K562 (cell line): ENCODE data around the gene ASB18. TPM values are rescaled to one million over a fixed set of nuclear protein-coding genes. Genes with fewer than 3 reads are reported as not detected.

Source experiments
- ATAC-seq: fragments of 200-7000 bp; cut with Tn5 transposase; 3 replicates; pipeline ENCODE4 v1.9.1; 2020; ENCODE audit warnings: moderate library complexity
- BruUV-seq: library from RNA; stranded (reverse); fragments of 400-500 nt; replicated peaks from 2 replicates; lab custom pipeline; 2021; lab: Mats Ljungman, UMichigan
- CTCF ChIA-PET: fragments of 300-600 bp; formaldehyde crosslinking; extraction: SDS; loops from one replicate; lab custom pipeline; 2021; ENCODE audit warnings: low intra/inter-chr PET ratio; lab: Yijun Ruan, JAX
- POLR2A ChIA-PET: fragments of 300-600, 350-650 bp; sonication (Branson Sonifier 250); formaldehyde crosslinking; extraction: SDS; loops from one replicate; lab custom pipeline; 2021; ENCODE audit warnings: antibody characterized with exemption, inconsistent platforms; lab: Yijun Ruan, JAX
- DNase-seq, 4 experiments: peaks; one replicate each; pipeline versions ENCODE4 v3.0.0 to v3.0.0-alpha.2; 2011 to 2018; ENCODE audit warnings: low spot score in 3 of 4, mixed read lengths in 3 of 4; ENCODE audit errors: extremely low read depth in 1 of 4
- FAIRE-seq: peaks from 2 replicates; lab custom pipeline; 2011; peaks lifted over from hg19 to GRCh38; lab: Jason Lieb, UNC
- H2AFZ ChIP-seq: 2 replicates; pipeline ENCODE4 v1.6.0; 2011; ENCODE audit warnings: low read depth, low read length, control low read depth, inconsistent platforms
- H3K27ac ChIP-seq: fragments of 200-600 bp; 3 replicates; pipeline ENCODE4 v1.8.0; 2011; ENCODE audit warnings: low read depth, mild to moderate bottlenecking, control low read depth, inconsistent platforms, low read length, moderate library complexity, mixed read lengths; ENCODE audit errors: extremely low read depth
- H3K27me3 ChIP-seq, 2 experiments: fragments of 300-600 bp in 1 of 2; 2 replicates in 1 of 2; 3 replicates in 1 of 2; pipeline versions ENCODE4 v1.6.0 to v1.8.0; 2011; ENCODE audit warnings: inconsistent platforms in 2 of 2, low read length in 2 of 2, mild to moderate bottlenecking in 1 of 2, mixed read lengths in 1 of 2, moderate library complexity in 1 of 2; ENCODE audit not compliant: control insufficient read depth in 2 of 2, insufficient read depth in 2 of 2
- H3K36me3 ChIP-seq: fragments of 300-600 bp; 3 replicates; pipeline ENCODE4 v1.8.0; 2011; ENCODE audit warnings: mild to moderate bottlenecking, low read length, inconsistent platforms; ENCODE audit not compliant: control insufficient read depth, insufficient read depth
- H3K4me1 ChIP-seq, 2 experiments: fragments of 200-600 bp in 1 of 2; replicated peaks in 1 of 2; 2 replicates in 1 of 2; 3 replicates in 1 of 2; pipeline versions ENCODE4 v1.5.1 to v1.8.0; 2011; ENCODE audit warnings: inconsistent platforms in 2 of 2, low read length in 2 of 2, mild to moderate bottlenecking in 1 of 2, mixed read lengths in 1 of 2, moderate library complexity in 1 of 2; ENCODE audit not compliant: control insufficient read depth in 2 of 2, insufficient read depth in 2 of 2
- H3K4me2 ChIP-seq: 2 replicates; pipeline ENCODE4 v1.6.1; 2011; ENCODE audit warnings: low read length, control low read depth, inconsistent platforms, mixed read lengths; ENCODE audit not compliant: insufficient read depth
- H3K4me3 ChIP-seq: fragments of 200-600 bp; sonication (generic), shearing (Covaris generic); 2 replicates; pipeline ENCODE4 v1.5.1; 2016; ENCODE audit warnings: control low read depth, inconsistent platforms
- H3K79me2 ChIP-seq: fragments of 200-600 bp; 3 replicates; pipeline ENCODE4 v1.8.0; 2011; ENCODE audit warnings: low read length, inconsistent platforms; ENCODE audit not compliant: control insufficient read depth, insufficient read depth
- H3K9ac ChIP-seq, 2 experiments: 2 replicates each; pipeline versions ENCODE4 v1.6.0 to v1.6.1; 2011; ENCODE audit warnings: low read depth in 2 of 2, low read length in 2 of 2, control low read depth in 1 of 2, inconsistent platforms in 1 of 2, mild to moderate bottlenecking in 1 of 2, mixed read lengths in 1 of 2; ENCODE audit not compliant: insufficient read depth in 1 of 2
- H3K9me1 ChIP-seq: one replicate; pipeline ENCODE4 v1.6.0; 2011; ENCODE audit warnings: inconsistent platforms, mild to moderate bottlenecking, low read length, moderate library complexity; ENCODE audit not compliant: control insufficient read depth, insufficient read depth
- H3K9me3 ChIP-seq: replicated peaks from 2 replicates; pipeline ENCODE4 v1.5.1; 2011; ENCODE audit warnings: low read depth, low read length, inconsistent platforms; ENCODE audit not compliant: control insufficient read depth, insufficient read depth
- H4K20me1 ChIP-seq: replicated peaks from 2 replicates; pipeline ENCODE4 v1.6.1; 2011; ENCODE audit warnings: low read length, inconsistent platforms, mixed read lengths; ENCODE audit not compliant: control insufficient read depth, insufficient read depth
- ATF1 ChIP-seq, 2 experiments: fragments of 450-650 bp in 1 of 2; IDR thresholded peaks; 2 replicates each; pipeline ENCODE4 v1.6.1; 2016; ENCODE audit warnings: missing compliant biosample characterization in 1 of 2, missing genetic modification characterization in 1 of 2
- CREM ChIP-seq: IDR thresholded peaks from 2 replicates; pipeline ENCODE4 v1.6.1; 2014; ENCODE audit warnings: antibody characterized with exemption, low read depth
- CTCF ChIP-seq, 3 experiments: IDR thresholded peaks in 2 of 3; conservative IDR thresholded peaks in 1 of 3; 2 replicates each; pipeline ENCODE4 v1.5.1; 2011 to 2012; ENCODE audit warnings: low read length in 3 of 3, mild to moderate bottlenecking in 3 of 3, control low read depth in 2 of 3, improper control_type of control experiment in 1 of 3, inconsistent platforms in 1 of 3, low read depth in 1 of 3, mixed read lengths in 1 of 3, moderate library complexity in 1 of 3; ENCODE audit not compliant: insufficient read depth in 2 of 3
- HSF4 ChIP-seq: fragments of 250-450 bp; sonication (Bioruptor Pico); IDR thresholded peaks from 2 replicates; pipeline ENCODE4 v2.1.2; 2022; ENCODE audit warnings: mild to moderate bottlenecking, moderate library complexity, borderline replicate concordance
- IRF1 ChIP-seq: sonication (generic); formaldehyde crosslinking; IDR thresholded peaks from 2 replicates; pipeline ENCODE4 v1.8.0; 2022; ENCODE audit warnings: missing genetic modification reagents, mild to moderate bottlenecking, borderline replicate concordance
- LEF1 ChIP-seq: fragments of 450-650 bp; IDR thresholded peaks from 2 replicates; pipeline ENCODE4 v1.6.1; 2016; ENCODE audit warnings: mild to moderate bottlenecking
- MCM5 ChIP-seq: fragments of 450-650 bp; IDR thresholded peaks from 2 replicates; pipeline ENCODE4 v1.6.1; 2016; ENCODE audit warnings: low read depth
- MTA3 ChIP-seq: fragments of 450-650 bp; formaldehyde crosslinking; IDR thresholded peaks from 2 replicates; pipeline ENCODE4 v1.6.1; 2017; ENCODE audit warnings: mild to moderate bottlenecking, borderline replicate concordance
- NCOA1 ChIP-seq: fragments of 450-650 bp; IDR thresholded peaks from 2 replicates; pipeline ENCODE4 v1.6.1; 2016; ENCODE audit warnings: low read depth
- PHB2 ChIP-seq: fragments of 450-650 bp; IDR thresholded peaks from 2 replicates; pipeline ENCODE4 v1.6.1; 2017; ENCODE audit warnings: low read depth
- YY1 ChIP-seq, 3 experiments: IDR thresholded peaks; 2 replicates each; pipeline ENCODE4 v1.6.1; 2011; ENCODE audit warnings: low read length in 2 of 3, mild to moderate bottlenecking in 2 of 3, moderate library complexity in 2 of 3, borderline replicate concordance in 1 of 3, control low read depth in 1 of 3, low read depth in 1 of 3; ENCODE audit not compliant: insufficient read depth in 3 of 3, insufficient replicate concordance in 2 of 3, control insufficient read depth in 1 of 3, insufficient read length in 1 of 3; ENCODE audit errors: extremely low read depth in 1 of 3
- ZNF398 ChIP-seq: fragments of 250-450 bp; sonication (Bioruptor Pico); IDR thresholded peaks from 2 replicates; pipeline ENCODE4 v1.8.0; 2021; ENCODE audit warnings: moderate library complexity, mild to moderate bottlenecking, inconsistent platforms
- WGBS: fragments of 100-300 bp; shearing (Covaris generic); methylation state at CpG from one replicate; pipeline ENCODE4 v1.1.6; 2016; ENCODE audit warnings: low coverage, mixed read lengths; ENCODE audit not compliant: insufficient coverage; ENCODE audit errors: missing lambda C conversion rate; 5-methylcytosine and 5-hydroxymethylcytosine counted together
- in situ Hi-C: fragments of 300-500 bp; cut with MboI; formaldehyde crosslinking; loops from 4 replicates; pipeline ENCODE4 v1.15.0; 2018; ENCODE audit warnings: inconsistent platforms, mixed read lengths
- intact Hi-C: fragments of 100-400 bp; cut with micrococcal nuclease; formaldehyde crosslinking; loops from 2 replicates; pipeline ENCODE4 v1.14.2; 2022
- polyA plus RNA-seq, 8 experiments: library from polyadenylated mRNA; depleted of rRNA in 4 of 8; stranded (reverse) in 5 of 8; unstranded in 3 of 8; fragments of >200 nt; fragmentation: Nextera tagmentation in 2 of 8; fragmentation: Illumina TruSeq in 1 of 8; extraction: Ambion mirVana in 2 of 8; extraction: Trizol in 1 of 8; gene quantifications; 2 replicates each; pipeline versions ENCODE4 v1.2.1 to v1.2.3, GENCODE V29; 2011 to 2014; ENCODE audit warnings: inconsistent platforms in 1 of 8, missing spikeins in 1 of 8
- total RNA-seq, 7 experiments: library from RNA; depleted of rRNA in 6 of 7; stranded (reverse); fragments of >200 nt in 6 of 7; fragmentation: Illumina TruSeq in 2 of 7; extraction: Trizol in 2 of 7; gene quantifications; 2 replicates each; pipeline versions ENCODE4 v1.2.1 to v1.2.3, GENCODE V29; 2011 to 2021; ENCODE audit warnings: low replicate concordance in 1 of 7

ASB18 gene
- total and polyA plus RNA-seq, 9 of the 15 experiments (the other 6 are each of a cell fraction or from before 2014, with no cell fraction given), result not detected

DNA sequence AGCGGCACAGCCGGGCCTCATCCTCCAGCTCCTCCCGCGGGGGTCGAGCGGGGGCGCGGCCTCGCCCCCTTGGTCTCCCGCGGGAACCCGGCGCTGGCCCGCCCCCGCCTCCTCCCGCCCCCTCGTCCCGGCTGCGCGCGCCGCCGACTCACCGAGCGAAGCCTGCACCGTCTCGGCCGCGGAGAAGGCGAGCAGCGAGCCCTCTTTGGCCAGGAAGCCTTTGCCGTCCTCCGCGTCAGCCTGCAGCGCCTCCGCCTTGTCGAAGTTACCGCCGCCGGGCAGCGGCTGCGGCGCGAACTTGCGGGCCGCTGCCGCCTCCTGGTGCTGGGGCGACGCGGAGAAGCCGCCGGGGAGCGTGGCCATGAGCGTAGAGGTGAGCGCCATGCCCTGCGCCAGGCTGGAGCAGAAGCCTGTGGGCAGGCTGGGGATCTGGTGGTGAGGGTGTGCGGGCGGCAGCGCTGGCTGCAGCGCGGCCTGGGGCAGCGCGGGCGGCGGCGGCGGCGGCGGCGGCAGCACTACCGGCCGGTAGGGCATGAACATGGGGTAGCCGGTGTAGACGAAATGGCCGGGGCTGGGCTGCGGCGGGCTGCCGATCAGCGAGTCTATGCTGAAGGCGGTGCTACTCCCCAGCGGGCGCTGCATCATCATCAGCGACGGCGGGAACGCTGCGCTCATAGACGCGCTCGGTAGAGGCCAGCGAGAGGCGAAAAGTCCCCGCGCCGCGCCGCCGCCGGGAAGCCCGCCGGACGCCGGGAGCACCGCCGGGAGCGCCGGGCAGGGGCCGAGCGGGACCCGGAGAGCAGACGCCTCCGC lies 96.7 kb downstream of the ASB18 start (continued):
- TF ChIP-seq CTCF (IDR thresholded peaks at IDR 0.05 in 2 of 3, conservative IDR thresholded peaks at IDR 0.05 in 1 of 3; ENCODE audit: insufficient read depth in 2 of 3, low read depth in 1 of 3, low read length in 3 of 3) (peak; percentile 27 to 70 (median 56); a peak in 4 of 6 replicates), YY1 (IDR thresholded peaks at IDR 0.05; ENCODE audit: borderline replicate concordance in 1 of 3, control insufficient read depth in 1 of 3, extremely low read depth in 1 of 3, insufficient read depth in 3 of 3, insufficient read length in 1 of 3, insufficient replicate concordance in 2 of 3, low read depth in 1 of 3, low read length in 2 of 3) (peak in 1 of 3 experiments; percentile 19), CREM (0 out of 2 replicates have a peak, but pooled peaks have one; percentile 31), ATF1 (CRISPR knock-in tag; IDR thresholded peaks at IDR 0.05) (no peak), ATF1 (tag; IDR thresholded peaks at IDR 0.05) (peak; percentile 13; the same call in 1 of the 2 replicates)
- TF ChIP-seq, all 486 proteins: peak for 22

DNA sequence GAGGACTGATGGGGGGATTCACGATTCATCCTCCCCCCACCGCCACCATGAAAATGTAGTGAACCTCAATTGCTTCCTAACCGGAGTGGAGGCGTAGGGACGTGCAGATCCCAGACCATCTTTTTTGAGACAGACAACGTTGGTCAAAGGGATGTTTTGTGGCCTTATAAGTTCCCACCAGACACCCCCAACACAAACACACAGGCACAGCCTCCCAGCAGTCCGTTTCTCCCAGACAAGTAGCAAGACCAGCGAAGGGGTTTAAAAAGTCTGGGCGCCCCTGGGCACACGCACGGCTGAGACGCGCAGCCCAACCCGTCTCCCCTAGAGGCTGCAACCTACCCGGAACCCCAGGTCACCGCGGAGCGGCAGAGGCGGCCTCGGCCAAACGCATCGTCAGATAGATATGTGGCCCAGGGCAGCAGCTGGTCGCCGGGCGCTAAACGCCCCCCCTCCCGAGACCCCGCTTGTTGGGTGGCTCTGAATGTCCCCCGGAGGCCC lies 97.4 kb downstream of the ASB18 start:
- in situ Hi-C loops, result no loop called here
- Histone ChIP-seq H3K27ac (no peak overlapping the region), H3K4me2 (peak overlapping the region; percentile 66), H3K79me2 (no peaks in the 10 kb centered on the region), H4K20me1 (no peaks in the 10 kb centered on the region), H3K9me1 (no peaks in the 10 kb centered on the region), H3K27me3 (peaks cover 0 to 7% of the 10 kb centered on the region in 2 experiments; a peak in 2 of 5 replicates), H3K36me3 (no peaks in the 10 kb centered on the region), H3K9me3 (no peaks in the 10 kb centered on the region), H3K4me1 (peaks cover 0 to 25% of the 10 kb centered on the region in 2 experiments; a peak in 2 of 5 replicates), H2AFZ (no peak overlapping the region), H3K4me3 (peak overlapping the region; percentile 46), H3K9ac (peak overlapping the region in 1 of 2 experiments; percentile 89; a peak in 2 of 4 replicates)
- ChIA-PET CTCF (no interaction called here), POLR2A (no interaction called here)
- intact Hi-C loops, result no loop called here
- WGBS, result 23% methylated on average over 20 of the region's 29 CpGs
- DNase-seq (peak in 1 of 4 experiments; percentile 11), ATAC-seq (no peak; the same call in 2 of the 3 replicates), FAIRE-seq (no peak)
- BruUV-seq, result no TSS peak
- TF ChIP-seq MTA3 (no peak), PHB2 (no peak), MCM5 (no peak), NCOA1 (no peak), HSF4 (CRISPR knock-in tag) (no peak), LEF1 (no peak), IRF1 (CRISPR knock-in tag) (no peak), ZNF398 (CRISPR knock-in tag) (no peak)
